Esophagus squamous epithelium (tissue), 5 donors: ENCODE results near the gene NUCB1. TPM values are rescaled to one million over a fixed set of nuclear protein-coding genes. Genes with fewer than 3 reads are reported as not detected.

Experiments
- DNase-seq: peaks from one replicate; lab custom pipeline; 2025; lab: John Stamatoyannopoulos, UW
- H3K27ac ChIP-seq, 4 donors: fragments of 200-600 bp; sonication (generic); one replicate each; pipeline ENCODE4 v1.5.1; 2016 to 2019; ENCODE audit warnings: mild to moderate bottlenecking in 1 of 4
- H3K27me3 ChIP-seq, 4 donors: fragments of 200-600 bp; sonication (generic); 1 replicate in 3 of 4; 2 replicates in 1 of 4; pipeline versions ENCODE4 v1.5.1 to v1.6.0; 2017 to 2021; ENCODE audit warnings: antibody characterized with exemption in 1 of 4
- H3K36me3 ChIP-seq, 3 donors: fragments of 200-600 bp; sonication (generic); one replicate each; pipeline ENCODE4 v1.5.1; 2016 to 2019
- H3K4me1 ChIP-seq, 3 donors: fragments of 200-600 bp; sonication (generic); one replicate each; pipeline ENCODE4 v1.5.1; 2017 to 2019
- H3K4me3 ChIP-seq, 4 donors: fragments of 200-600 bp; sonication (generic); 1 replicate in 3 of 4; 2 replicates in 1 of 4; pipeline ENCODE4 v1.5.1; 2016 to 2019; ENCODE audit warnings: mild to moderate bottlenecking in 2 of 4, moderate library complexity in 1 of 4
- H3K9me3 ChIP-seq, 3 donors: fragments of 200-600 bp; sonication (generic); one replicate each; pipeline ENCODE4 v1.5.1; 2016 to 2019
- POLR2A ChIP-seq, 4 donors: fragments of 450-650 bp; IDR thresholded peaks; one replicate each; pipeline ENCODE4 v1.6.1; 2017; ENCODE audit warnings: antibody characterized with exemption in 4 of 4, mild to moderate bottlenecking in 4 of 4, moderate library complexity in 3 of 4
- WGBS, 2 donors: methylation state at CpG; one replicate each; pipeline ENCODE4 v1.1.5; 2018; 5-methylcytosine and 5-hydroxymethylcytosine counted together
- intact Hi-C: fragments of 100-400 bp; cut with DNase I; formaldehyde crosslinking; loops from one replicate; pipeline ENCODE4 v1.15.0; 2022
- total RNA-seq, 4 donors: library from RNA; depleted of rRNA; stranded (reverse); fragments of >200 nt; gene quantifications; one replicate each; pipeline ENCODE4 v1.1.0, GENCODE V29; 2016
- TF ChIP-seq, protein P1 (sequence below), 6 experiments: fragments of 450-650 bp in 4 of 6; fragments of 200-600 bp in 2 of 6; sonication (generic) in 2 of 6; IDR thresholded peaks; one replicate each; pipeline ENCODE4 v1.5.1; 2016 to 2019; ENCODE audit warnings: antibody characterized with exemption in 6 of 6, mild to moderate bottlenecking in 4 of 6, moderate library complexity in 4 of 6
- donor health status: DM: yes; HTN: yes; CAD: no.

NUCB1 gene
- total RNA-seq, 4 donors from 2014 or later, result 93.5 to 186 (median 157) TPM

DNA sequence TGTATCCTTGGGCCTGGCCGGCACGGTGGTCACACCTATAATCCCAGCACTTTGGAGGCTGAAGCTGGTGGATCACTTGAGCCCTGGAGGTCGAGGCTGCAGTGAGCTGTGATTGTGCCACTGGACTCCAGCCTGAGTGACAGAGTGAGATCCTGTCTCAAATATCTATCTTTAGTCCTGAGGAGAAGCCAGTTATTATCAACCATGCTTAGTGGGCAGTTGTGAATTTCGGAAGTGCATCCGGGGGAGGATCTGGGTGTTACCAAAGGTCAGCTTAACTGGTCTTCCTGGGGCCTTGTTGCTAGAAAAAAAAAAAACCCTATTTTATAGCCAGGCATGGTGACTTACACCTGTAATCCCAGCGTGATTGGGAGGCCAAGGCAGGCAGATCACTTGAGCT is 43.0 kb downstream of the NUCB1 start:
- no peaks in the 10 kb centered on the region for H3K9me3 ChIP-seq
- WGBS, 2 donors, result 88 to 94% methylated on average over 5 to 6 of the region's 6 CpGs
- H3K4me3 ChIP-seq, result no peak overlapping the region
- H3K27me3 ChIP-seq, result no peaks in the 10 kb centered on the region
- TF ChIP-seq POLR2A (IDR thresholded peaks at IDR 0.05), result no peak
- TF ChIP-seq, protein P1, sequence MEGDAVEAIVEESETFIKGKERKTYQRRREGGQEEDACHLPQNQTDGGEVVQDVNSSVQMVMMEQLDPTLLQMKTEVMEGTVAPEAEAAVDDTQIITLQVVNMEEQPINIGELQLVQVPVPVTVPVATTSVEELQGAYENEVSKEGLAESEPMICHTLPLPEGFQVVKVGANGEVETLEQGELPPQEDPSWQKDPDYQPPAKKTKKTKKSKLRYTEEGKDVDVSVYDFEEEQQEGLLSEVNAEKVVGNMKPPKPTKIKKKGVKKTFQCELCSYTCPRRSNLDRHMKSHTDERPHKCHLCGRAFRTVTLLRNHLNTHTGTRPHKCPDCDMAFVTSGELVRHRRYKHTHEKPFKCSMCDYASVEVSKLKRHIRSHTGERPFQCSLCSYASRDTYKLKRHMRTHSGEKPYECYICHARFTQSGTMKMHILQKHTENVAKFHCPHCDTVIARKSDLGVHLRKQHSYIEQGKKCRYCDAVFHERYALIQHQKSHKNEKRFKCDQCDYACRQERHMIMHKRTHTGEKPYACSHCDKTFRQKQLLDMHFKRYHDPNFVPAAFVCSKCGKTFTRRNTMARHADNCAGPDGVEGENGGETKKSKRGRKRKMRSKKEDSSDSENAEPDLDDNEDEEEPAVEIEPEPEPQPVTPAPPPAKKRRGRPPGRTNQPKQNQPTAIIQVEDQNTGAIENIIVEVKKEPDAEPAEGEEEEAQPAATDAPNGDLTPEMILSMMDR (IDR thresholded peaks at IDR 0.05), result no peak
- no peak overlapping the region for H3K27ac ChIP-seq
- no peaks in the 10 kb centered on the region for H3K36me3 ChIP-seq
- no peak for DNase-seq
- intact Hi-C loops, result no loop called here
- peaks cover 0 to 5% (median 0%) of the 10 kb centered on the region in 3 donors for H3K4me1 ChIP-seq

DNA sequence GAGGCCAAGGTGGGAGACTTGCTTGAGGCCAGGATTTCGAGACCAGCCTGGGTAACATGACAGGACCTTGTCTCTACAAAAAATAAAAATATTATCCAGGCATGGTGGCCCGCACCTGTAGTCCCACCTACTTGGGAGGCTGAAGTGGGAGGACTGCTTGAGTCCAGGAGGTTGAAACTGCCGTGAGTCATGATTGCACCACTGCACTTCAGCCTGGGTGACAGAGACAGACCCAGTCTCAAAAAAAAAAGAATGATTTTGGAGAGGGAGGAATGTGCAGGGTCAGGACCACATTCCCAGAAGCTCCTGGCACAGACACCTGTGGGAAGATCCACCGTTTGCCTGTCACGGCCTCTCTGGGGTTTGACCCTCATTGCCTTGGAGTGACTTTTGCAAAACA is 45.3 kb downstream of the NUCB1 start:
- H3K36me3 ChIP-seq, result no peaks in the 10 kb centered on the region
- H3K27me3 ChIP-seq, result no peaks in the 10 kb centered on the region
- H3K4me3 ChIP-seq, result no peak overlapping the region
- H3K9me3 ChIP-seq, result no peaks in the 10 kb centered on the region
- H3K27ac ChIP-seq, result no peak overlapping the region
- DNase-seq, result no peak
- 90 to 92% methylated on average over 5 of the region's 5 CpGs for WGBS, 2 donors
- intact Hi-C loops, result no loop called here
- H3K4me1 ChIP-seq, result peaks cover 0 to 5% (median 0%) of the 10 kb centered on the region in 3 donors
- TF ChIP-seq, protein P1 (IDR thresholded peaks at IDR 0.05), result no peak
- no peak for TF ChIP-seq POLR2A (IDR thresholded peaks at IDR 0.05)

DNA sequence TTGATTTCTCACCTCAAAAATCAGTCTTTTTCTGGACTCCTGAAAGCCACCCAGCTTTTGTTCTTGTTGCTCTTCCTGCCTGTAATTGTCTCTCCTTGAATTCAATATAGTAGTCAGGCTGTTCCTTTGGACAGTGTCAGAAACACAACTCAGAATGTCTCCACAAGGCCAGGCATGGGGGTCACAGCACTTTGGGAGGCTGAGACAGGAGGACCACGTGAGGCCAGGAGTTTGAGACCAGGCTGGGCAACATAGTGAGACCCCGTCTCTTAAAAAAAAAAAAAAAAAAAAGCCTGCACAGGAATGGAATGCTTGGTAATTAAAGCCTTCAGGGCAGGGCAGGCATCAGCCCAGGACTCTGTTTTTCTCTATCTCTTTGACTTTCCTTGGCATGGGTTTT is 45.7 kb downstream of the NUCB1 start:
- H3K4me3 ChIP-seq, result no peak overlapping the region
- H3K36me3 ChIP-seq, result no peaks in the 10 kb centered on the region
- no peaks in the 10 kb centered on the region for H3K9me3 ChIP-seq
- no peak for TF ChIP-seq POLR2A (IDR thresholded peaks at IDR 0.05)
- TF ChIP-seq, protein P1 (IDR thresholded peaks at IDR 0.05), result no peak
- no peaks in the 10 kb centered on the region for H3K27me3 ChIP-seq
- H3K4me1 ChIP-seq, result peaks cover 0 to 5% (median 0%) of the 10 kb centered on the region in 3 donors
- intact Hi-C loops, result no loop called here
- WGBS, 2 donors, result 75 to 79% methylated on average over 2 of the region's 2 CpGs
- H3K27ac ChIP-seq, result no peak overlapping the region
- DNase-seq, result no peak

DNA sequence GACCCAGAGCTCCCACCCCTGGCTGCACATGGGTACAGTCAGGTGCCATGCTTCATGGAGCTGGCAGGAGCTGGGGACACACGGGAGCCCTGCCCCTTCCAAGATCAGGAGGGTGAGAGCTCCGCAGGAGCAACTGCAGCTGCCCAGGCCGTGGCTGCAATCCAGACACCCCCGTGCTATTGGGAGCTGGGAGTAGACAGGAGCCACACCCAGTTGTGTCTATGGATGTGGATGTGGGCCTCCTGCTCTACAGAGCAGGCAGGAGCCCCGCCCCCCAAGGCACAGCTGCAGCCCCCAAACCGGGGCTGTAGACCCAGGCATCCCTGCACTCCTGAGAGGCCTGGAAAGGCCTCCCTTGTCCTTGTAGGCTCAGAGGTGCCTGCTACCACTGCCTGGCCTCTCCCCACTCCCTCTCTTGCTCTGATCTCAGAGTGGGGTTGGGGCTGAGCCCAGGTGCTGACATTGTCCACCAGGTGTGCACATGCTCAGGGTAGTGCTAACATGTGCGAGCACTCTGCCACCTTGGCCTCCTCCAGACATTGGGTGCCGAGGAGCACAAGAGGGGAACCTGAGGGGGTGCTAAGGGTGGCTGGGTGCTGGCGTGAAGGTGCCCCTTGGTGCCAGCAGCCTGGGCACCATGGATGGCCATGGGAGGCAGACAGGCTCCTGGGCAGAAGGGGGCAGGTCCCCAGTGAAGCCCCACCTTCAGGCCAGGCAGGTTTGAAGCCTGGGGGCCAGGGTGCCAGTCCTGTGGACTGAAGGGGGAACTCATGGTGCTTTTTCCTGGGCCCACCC is 46.5 kb downstream of the NUCB1 start:
- intact Hi-C loops, result no loop called here
- no peak for TF ChIP-seq POLR2A (IDR thresholded peaks at IDR 0.05)
- TF ChIP-seq, protein P1 (IDR thresholded peaks at IDR 0.05), result no peak
- WGBS, 2 donors, result 40% methylated on average over 4 of the region's 9 CpGs; no CpG with 5 or more reads in 1 of the 2 donors

DNA sequence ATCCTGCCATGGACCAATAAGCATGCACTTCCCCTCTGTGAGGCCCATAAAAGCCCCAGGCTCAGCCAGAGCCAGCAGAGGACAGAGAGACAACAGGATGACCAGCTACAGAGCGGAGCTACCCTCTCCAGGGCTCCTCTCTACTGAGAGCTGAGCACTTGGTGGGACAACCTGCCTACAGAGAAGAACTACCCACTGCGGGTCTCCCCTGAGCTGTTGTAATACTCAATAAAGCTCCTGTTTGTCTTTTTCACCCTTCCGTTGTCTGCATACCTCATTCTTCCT is 47.1 kb downstream of the NUCB1 start:
- 89 to 96% methylated on average over 3 of the region's 3 CpGs for WGBS, 2 donors
- Histone ChIP-seq H3K4me1 (peaks cover 0 to 5% (median 0%) of the 10 kb centered on the region in 3 donors), H3K36me3 (no peaks in the 10 kb centered on the region), H3K27ac (no peak overlapping the region), H3K27me3 (no peaks in the 10 kb centered on the region), H3K9me3 (no peaks in the 10 kb centered on the region), H3K4me3 (no peak overlapping the region)
- DNase-seq, result no peak
- TF ChIP-seq POLR2A (IDR thresholded peaks at IDR 0.05), result no peak
- TF ChIP-seq, protein P1 (IDR thresholded peaks at IDR 0.05), result no peak
- intact Hi-C loops, result no loop called here

More for the DNA sequence above, 46.5 kb downstream of the NUCB1 start:
- DNase-seq, result no peak
- Histone ChIP-seq H3K9me3 (no peaks in the 10 kb centered on the region), H3K4me1 (peaks cover 0 to 5% (median 0%) of the 10 kb centered on the region in 3 donors), H3K27me3 (no peaks in the 10 kb centered on the region), H3K27ac (no peak overlapping the region), H3K36me3 (no peaks in the 10 kb centered on the region), H3K4me3 (no peak overlapping the region)
